A549 (cell line): ENCODE measurements around the gene CISTR. TPM values are rescaled to one million over a fixed set of nuclear protein-coding genes. Genes with fewer than 3 reads are reported as not detected.

Source experiments
- ATAC-seq, 2 experiments: fragments of 200-7000 bp in 1 of 2; fragments of >200 bp in 1 of 2; cut with Nextera tagmentation in 1 of 2; cut with Tn5 transposase in 1 of 2; 3 replicates each; pipeline versions ENCODE4 v1.8.0 to v1.9.1; 2018 to 2020; ENCODE audit warnings: mild to moderate bottlenecking in 1 of 2, moderate library complexity in 1 of 2
- CTCF ChIA-PET: fragments of 300-600 bp; sonication (Branson Sonifier 250); formaldehyde crosslinking; extraction: SDS; loops from one replicate; lab custom pipeline; 2021; ENCODE audit warnings: antibody characterized with exemption, inconsistent platforms; lab: Yijun Ruan, JAX
- POLR2A ChIA-PET: fragments of 350-600 bp; formaldehyde crosslinking; extraction: SDS; loops from one replicate; lab custom pipeline; 2021; ENCODE audit warnings: antibody characterized with exemption, inconsistent platforms; lab: Yijun Ruan, JAX
- DNase-seq, 2 experiments: peaks; one replicate each; pipeline versions ENCODE4 v3.0.0 to v3.0.0-alpha.2; 2011 to 2016; ENCODE audit warnings: low read depth in 1 of 2, low spot score in 1 of 2
- FAIRE-seq: peaks from 2 replicates; lab custom pipeline; 2011; peaks lifted over from hg19 to GRCh38; lab: Jason Lieb, UNC
- H3K27ac ChIP-seq, 2 experiments: fragments of >200 bp; sonication (Bioruptor Twin); formaldehyde crosslinking; 3 replicates each; pipeline ENCODE4 v1.5.1; 2016 to 2017
- H3K4me1 ChIP-seq: fragments of >200 bp; sonication (Bioruptor Twin); formaldehyde crosslinking; 3 replicates; pipeline ENCODE4 v1.6.1; 2016
- H3K4me2 ChIP-seq: fragments of >200 bp; sonication (Bioruptor Twin); formaldehyde crosslinking; 3 replicates; pipeline ENCODE4 v1.6.1; 2016
- H3K4me3 ChIP-seq: fragments of >200 bp; sonication (Bioruptor Twin); formaldehyde crosslinking; 3 replicates; pipeline ENCODE4 v1.5.1; 2016
- H3K9me3 ChIP-seq: fragments of >200 bp; sonication (Bioruptor Twin); formaldehyde crosslinking; 3 replicates; pipeline ENCODE4 v1.6.1; 2016
- EHF ChIP-seq: fragments of 250-450 bp; sonication (Bioruptor Pico); IDR thresholded peaks from 2 replicates; pipeline ENCODE4 v1.5.0; 2020; ENCODE audit warnings: mild to moderate bottlenecking
- FOSL2 ChIP-seq, 2 experiments: fragments of 450-650 bp in 1 of 2; fragments of >200 bp in 1 of 2; sonication (Bioruptor Twin) in 1 of 2; formaldehyde crosslinking; IDR thresholded peaks; 2 replicates each; pipeline versions ENCODE4 v1.5.0 to v1.6.1; 2016 to 2020; ENCODE audit warnings: mild to moderate bottlenecking in 1 of 2, moderate library complexity in 1 of 2
- HDAC2 ChIP-seq: fragments of 200-600 bp; sonication (generic); IDR thresholded peaks from 2 replicates; pipeline ENCODE4 v1.6.1; 2016
- HOXB13 ChIP-seq: fragments of 250-450 bp; sonication (Bioruptor Pico); IDR thresholded peaks from 2 replicates; pipeline ENCODE4 v1.5.0; 2020; ENCODE audit warnings: low read depth, mild to moderate bottlenecking, moderate library complexity
- KDM5A ChIP-seq: fragments of 200-600 bp; sonication (generic); IDR thresholded peaks from 2 replicates; pipeline ENCODE4 v1.6.1; 2016; ENCODE audit warnings: antibody characterized with exemption, mild to moderate bottlenecking
- MAFK ChIP-seq: fragments of 450-650 bp; IDR thresholded peaks from 2 replicates; pipeline ENCODE4 v1.6.1; 2014; ENCODE audit not compliant: partially characterized antibody
- MAZ ChIP-seq: fragments of 150-350 bp; IDR thresholded peaks from 2 replicates; pipeline ENCODE4 v1.6.1; 2014; ENCODE audit warnings: antibody characterized with exemption, low read depth, low read length, borderline replicate concordance
- MYC ChIP-seq: IDR thresholded peaks from 2 replicates; pipeline ENCODE4 v1.6.1; 2012; ENCODE audit warnings: mild to moderate bottlenecking, inconsistent platforms, low read length, improper control_type of control experiment, borderline replicate concordance
- PHF8 ChIP-seq: fragments of 200-600 bp; sonication (generic); IDR thresholded peaks from 2 replicates; pipeline ENCODE4 v1.6.1; 2016; ENCODE audit warnings: low read depth, mild to moderate bottlenecking, antibody characterized with exemption, moderate library complexity, borderline replicate concordance
- RFX5 ChIP-seq: fragments of 450-650 bp; IDR thresholded peaks from 2 replicates; pipeline ENCODE4 v1.7.1; 2014; ENCODE audit warnings: antibody characterized with exemption, mild to moderate bottlenecking, moderate library complexity
- ZFP36 ChIP-seq: fragments of 450-650 bp; IDR thresholded peaks from 2 replicates; pipeline ENCODE4 v1.6.1; 2014; ENCODE audit warnings: borderline replicate concordance; ENCODE audit not compliant: partially characterized antibody
- ZNF302 ChIP-seq: fragments of 250-450 bp; sonication (Bioruptor Pico); IDR thresholded peaks from 2 replicates; pipeline ENCODE4 v1.9.0; 2021; ENCODE audit warnings: inconsistent platforms, mild to moderate bottlenecking, moderate library complexity
- WGBS: methylation state at CpG from one replicate; pipeline ENCODE4 v1.1.6; 2017; ENCODE audit errors: missing lambda C conversion rate; 5-methylcytosine and 5-hydroxymethylcytosine counted together
- polyA plus RNA-seq, 4 experiments: library from polyadenylated mRNA; depleted of rRNA in 3 of 4; stranded (reverse); fragments of >200 nt; fragmentation: RNase III in 1 of 4; extraction: RNeasy Plus Mini Kit Qiagen cat#74134 plus additional on column Dnase treatment in 1 of 4; gene quantifications; 2 replicates in 3 of 4; 3 replicates in 1 of 4; pipeline ENCODE4 v1.2.3, GENCODE V29; 2011 to 2017
- TF ChIP-seq, protein P1 (sequence below): IDR thresholded peaks from 2 replicates; pipeline ENCODE4 v1.6.1; 2012
- TF ChIP-seq, protein P2 (sequence below): fragments of 450-650 bp; IDR thresholded peaks from 2 replicates; pipeline ENCODE4 v1.6.1; 2014; ENCODE audit warnings: antibody characterized with exemption
- TF ChIP-seq, protein P3 (sequence below): fragments of >200 bp; sonication (Bioruptor Twin); formaldehyde crosslinking; IDR thresholded peaks from 3 replicates; pipeline ENCODE4 v1.6.1; 2016
- TF ChIP-seq, protein P4 (sequence below): fragments of >200 bp; sonication (Bioruptor Twin); formaldehyde crosslinking; IDR thresholded peaks from 2 replicates; pipeline ENCODE4 v1.6.1; 2016
- TF ChIP-seq, protein P5 (sequence below): IDR thresholded peaks from 2 replicates; pipeline ENCODE4 v1.6.1; 2012
- TF ChIP-seq, protein P6 (sequence below): fragments of 250-450 bp; sonication (Bioruptor Pico); IDR thresholded peaks from 2 replicates; pipeline ENCODE4 v1.5.0; 2020; ENCODE audit warnings: low read depth, mild to moderate bottlenecking, moderate library complexity
- TF ChIP-seq, protein P7 (sequence below): fragments of 250-450 bp; sonication (Bioruptor Pico); IDR thresholded peaks from 2 replicates; pipeline ENCODE4 v1.5.0; 2021; ENCODE audit warnings: mild to moderate bottlenecking, moderate library complexity, borderline replicate concordance

CISTR gene
- polyA plus RNA-seq, 2 of the 4 experiments (the other 2 are of a cell fraction) = not detected

DNA sequence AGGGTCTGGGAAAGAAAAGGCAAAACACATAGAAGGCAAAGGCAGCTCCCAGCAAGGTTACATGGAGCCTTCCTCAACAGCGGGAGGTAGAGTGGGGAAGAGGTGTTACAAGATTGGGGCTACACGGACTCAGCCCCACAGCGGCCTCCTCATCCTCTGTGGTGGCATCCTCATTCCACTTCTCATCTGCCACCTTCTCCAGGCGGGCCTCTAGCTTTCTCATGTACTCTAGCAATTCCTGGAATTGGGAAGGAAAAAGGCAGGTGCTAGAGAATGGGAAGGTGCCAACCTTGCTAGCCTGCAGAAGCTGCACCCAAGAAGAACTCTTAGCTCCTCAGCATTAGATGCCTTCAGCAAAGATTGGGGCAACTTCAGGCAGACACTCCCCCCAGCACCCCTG is 37.8 kb downstream of the CISTR start:
- Histone ChIP-seq H3K4me2 (no peak overlapping the region), H3K9me3 (no peaks in the 10 kb centered on the region), H3K4me1 (no peaks in the 10 kb centered on the region), H3K4me3 (no peak overlapping the region), H3K27ac (no peak overlapping the region)
- no peak for DNase-seq
- POLR2A ChIA-PET = no interaction called here
- no peak for FAIRE-seq
- no peak for ATAC-seq
- TF ChIP-seq, protein P1, sequence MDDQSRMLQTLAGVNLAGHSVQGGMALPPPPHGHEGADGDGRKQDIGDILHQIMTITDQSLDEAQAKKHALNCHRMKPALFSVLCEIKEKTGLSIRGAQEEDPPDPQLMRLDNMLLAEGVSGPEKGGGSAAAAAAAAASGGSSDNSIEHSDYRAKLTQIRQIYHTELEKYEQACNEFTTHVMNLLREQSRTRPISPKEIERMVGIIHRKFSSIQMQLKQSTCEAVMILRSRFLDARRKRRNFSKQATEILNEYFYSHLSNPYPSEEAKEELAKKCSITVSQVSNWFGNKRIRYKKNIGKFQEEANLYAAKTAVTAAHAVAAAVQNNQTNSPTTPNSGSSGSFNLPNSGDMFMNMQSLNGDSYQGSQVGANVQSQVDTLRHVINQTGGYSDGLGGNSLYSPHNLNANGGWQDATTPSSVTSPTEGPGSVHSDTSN = no peak
- TF ChIP-seq HDAC2 (no peak), MAZ (no peak), MAFK (no peak), ZNF302 (CRISPR knock-in tag) (no peak), EHF (CRISPR knock-in tag) (no peak), HOXB13 (CRISPR knock-in tag) (no peak), MYC (no peak), ZFP36 (no peak), FOSL2 (IDR thresholded peaks at IDR 0.05) (no peak), FOSL2 (CRISPR knock-in tag; IDR thresholded peaks at IDR 0.05) (no peak), KDM5A (no peak), RFX5 (no peak)
- TF ChIP-seq, protein P2, sequence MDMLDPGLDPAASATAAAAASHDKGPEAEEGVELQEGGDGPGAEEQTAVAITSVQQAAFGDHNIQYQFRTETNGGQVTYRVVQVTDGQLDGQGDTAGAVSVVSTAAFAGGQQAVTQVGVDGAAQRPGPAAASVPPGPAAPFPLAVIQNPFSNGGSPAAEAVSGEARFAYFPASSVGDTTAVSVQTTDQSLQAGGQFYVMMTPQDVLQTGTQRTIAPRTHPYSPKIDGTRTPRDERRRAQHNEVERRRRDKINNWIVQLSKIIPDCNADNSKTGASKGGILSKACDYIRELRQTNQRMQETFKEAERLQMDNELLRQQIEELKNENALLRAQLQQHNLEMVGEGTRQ = no peak
- TF ChIP-seq, protein P3, sequence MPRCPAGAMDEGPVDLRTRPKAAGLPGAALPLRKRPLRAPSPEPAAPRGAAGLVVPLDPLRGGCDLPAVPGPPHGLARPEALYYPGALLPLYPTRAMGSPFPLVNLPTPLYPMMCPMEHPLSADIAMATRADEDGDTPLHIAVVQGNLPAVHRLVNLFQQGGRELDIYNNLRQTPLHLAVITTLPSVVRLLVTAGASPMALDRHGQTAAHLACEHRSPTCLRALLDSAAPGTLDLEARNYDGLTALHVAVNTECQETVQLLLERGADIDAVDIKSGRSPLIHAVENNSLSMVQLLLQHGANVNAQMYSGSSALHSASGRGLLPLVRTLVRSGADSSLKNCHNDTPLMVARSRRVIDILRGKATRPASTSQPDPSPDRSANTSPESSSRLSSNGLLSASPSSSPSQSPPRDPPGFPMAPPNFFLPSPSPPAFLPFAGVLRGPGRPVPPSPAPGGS = no peak
- TF ChIP-seq, protein P4, sequence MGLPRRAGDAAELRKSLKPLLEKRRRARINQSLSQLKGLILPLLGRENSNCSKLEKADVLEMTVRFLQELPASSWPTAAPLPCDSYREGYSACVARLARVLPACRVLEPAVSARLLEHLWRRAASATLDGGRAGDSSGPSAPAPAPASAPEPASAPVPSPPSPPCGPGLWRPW = no peak
- TF ChIP-seq, protein P5, sequence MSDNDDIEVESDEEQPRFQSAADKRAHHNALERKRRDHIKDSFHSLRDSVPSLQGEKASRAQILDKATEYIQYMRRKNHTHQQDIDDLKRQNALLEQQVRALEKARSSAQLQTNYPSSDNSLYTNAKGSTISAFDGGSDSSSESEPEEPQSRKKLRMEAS = no peak
- TF ChIP-seq, protein P6, sequence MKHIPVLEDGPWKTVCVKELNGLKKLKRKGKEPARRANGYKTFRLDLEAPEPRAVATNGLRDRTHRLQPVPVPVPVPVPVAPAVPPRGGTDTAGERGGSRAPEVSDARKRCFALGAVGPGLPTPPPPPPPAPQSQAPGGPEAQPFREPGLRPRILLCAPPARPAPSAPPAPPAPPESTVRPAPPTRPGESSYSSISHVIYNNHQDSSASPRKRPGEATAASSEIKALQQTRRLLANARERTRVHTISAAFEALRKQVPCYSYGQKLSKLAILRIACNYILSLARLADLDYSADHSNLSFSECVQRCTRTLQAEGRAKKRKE = no peak
- TF ChIP-seq, protein P7, sequence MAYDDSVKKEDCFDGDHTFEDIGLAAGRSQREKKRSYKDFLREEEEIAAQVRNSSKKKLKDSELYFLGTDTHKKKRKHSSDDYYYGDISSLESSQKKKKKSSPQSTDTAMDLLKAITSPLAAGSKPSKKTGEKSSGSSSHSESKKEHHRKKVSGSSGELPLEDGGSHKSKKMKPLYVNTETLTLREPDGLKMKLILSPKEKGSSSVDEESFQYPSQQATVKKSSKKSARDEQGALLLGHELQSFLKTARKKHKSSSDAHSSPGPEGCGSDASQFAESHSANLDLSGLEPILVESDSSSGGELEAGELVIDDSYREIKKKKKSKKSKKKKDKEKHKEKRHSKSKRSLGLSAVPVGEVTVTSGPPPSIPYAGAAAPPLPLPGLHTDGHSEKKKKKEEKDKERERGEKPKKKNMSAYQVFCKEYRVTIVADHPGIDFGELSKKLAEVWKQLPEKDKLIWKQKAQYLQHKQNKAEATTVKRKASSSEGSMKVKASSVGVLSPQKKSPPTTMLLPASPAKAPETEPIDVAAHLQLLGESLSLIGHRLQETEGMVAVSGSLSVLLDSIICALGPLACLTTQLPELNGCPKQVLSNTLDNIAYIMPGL (CRISPR knock-in tag) = no peak
- WGBS = 80% methylated on average over 4 of the region's 4 CpGs
- CTCF ChIA-PET = interaction anchor here (0.5 to 5.2 kb wide), 10 partner anchors 11 to 273 kb away, joined by 3 to 82 read pairs (median 4); partner anchors contain the start of genes ATP5MC2 and NPFF

DNA sequence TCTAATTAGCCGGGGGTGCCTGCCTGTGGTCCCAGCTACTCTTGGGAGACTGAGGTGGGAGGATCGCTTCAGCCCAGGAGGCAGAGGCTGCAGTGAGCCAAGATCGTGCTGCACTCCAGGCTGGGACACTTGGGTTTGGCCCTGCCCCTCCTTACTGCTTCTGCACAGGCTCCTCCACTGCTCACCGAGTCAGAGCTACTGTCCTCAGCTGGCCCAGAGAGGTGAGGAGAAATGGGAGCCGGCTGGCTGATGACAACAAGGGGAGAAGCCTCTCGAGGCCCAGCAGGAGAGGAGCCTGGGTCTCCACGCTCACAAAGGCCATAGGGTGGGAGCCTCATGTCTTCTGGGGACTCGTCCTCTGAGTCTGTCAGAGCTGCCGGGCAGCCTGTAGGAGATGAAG is 38.3 kb downstream of the CISTR start:
- POLR2A ChIA-PET = no interaction called here
- H3K4me2 ChIP-seq = no peak overlapping the region
- FAIRE-seq (no peak), ATAC-seq (no peak), DNase-seq (no peak)
- CTCF ChIA-PET = interaction anchor here (0.6 to 5.2 kb wide), 10 partner anchors 11 to 273 kb away, joined by 3 to 82 read pairs (median 4); partner anchors contain the start of genes ATP5MC2 and NPFF
- H3K4me3 ChIP-seq = no peak overlapping the region
- no peak overlapping the region for H3K27ac ChIP-seq
- TF ChIP-seq, protein P3 = no peak
- no peak for TF ChIP-seq PHF8
- no peaks in the 10 kb centered on the region for H3K9me3 ChIP-seq
- H3K4me1 ChIP-seq = no peaks in the 10 kb centered on the region
- 59% methylated on average over 9 of the region's 9 CpGs for WGBS
